Liver (tissue), 9 donors: ENCODE measurements around the gene KRTAP21-3. TPM values are rescaled to one million over a fixed set of nuclear protein-coding genes. Genes with fewer than 3 reads are reported as not detected.

Experiments
- DNase-seq: peaks from one replicate; pipeline ENCODE4 v3.0.0-alpha.2; 2017; ENCODE audit warnings: low spot score
- H3K27ac ChIP-seq, 2 donors: one replicate each; pipeline ENCODE4 v1.7.0; 2013; ENCODE audit warnings: inconsistent platforms in 2 of 2, low read length in 2 of 2, control low read depth in 1 of 2, low read depth in 1 of 2, mild to moderate bottlenecking in 1 of 2
- H3K27me3 ChIP-seq, 4 donors: one replicate each; pipeline versions ENCODE4 v1.6.1 to v1.7.0; 2013; ENCODE audit warnings: low read length in 3 of 4, inconsistent platforms in 1 of 4, mild to moderate bottlenecking in 1 of 4, moderate library complexity in 1 of 4; ENCODE audit not compliant: control insufficient read depth in 4 of 4, insufficient read depth in 4 of 4
- H3K36me3 ChIP-seq, 4 donors: one replicate each; pipeline versions ENCODE4 v1.6.1 to v1.7.0; 2013; ENCODE audit warnings: low read length in 3 of 4, mild to moderate bottlenecking in 3 of 4, low read depth in 1 of 4, moderate library complexity in 1 of 4; ENCODE audit not compliant: control insufficient read depth in 4 of 4, insufficient read depth in 3 of 4
- H3K4me1 ChIP-seq, 4 donors: one replicate each; pipeline versions ENCODE4 v1.6.1 to v1.7.0; 2013; ENCODE audit warnings: low read length in 3 of 4, mild to moderate bottlenecking in 3 of 4, moderate library complexity in 1 of 4; ENCODE audit not compliant: control insufficient read depth in 4 of 4, insufficient read depth in 4 of 4
- H3K4me3 ChIP-seq, 3 donors: one replicate each; pipeline versions ENCODE4 v1.6.1 to v1.7.0; 2013; ENCODE audit warnings: low read length in 3 of 3, control low read depth in 1 of 3, low read depth in 1 of 3, mild to moderate bottlenecking in 1 of 3
- H3K9ac ChIP-seq, 2 donors: one replicate each; pipeline ENCODE4 v1.7.0; 2013; ENCODE audit warnings: low read length in 2 of 2, mild to moderate bottlenecking in 2 of 2, moderate library complexity in 2 of 2, control low read depth in 1 of 2, low read depth in 1 of 2
- H3K9me3 ChIP-seq, 4 donors: one replicate each; pipeline versions ENCODE4 v1.6.1 to v1.7.0; 2013; ENCODE audit warnings: low read length in 3 of 4; ENCODE audit not compliant: control insufficient read depth in 4 of 4
- ATF3 ChIP-seq: IDR thresholded peaks from 2 replicates; pipeline ENCODE4 v1.6.1; 2016; ENCODE audit warnings: antibody characterized with exemption
- CTCF ChIP-seq: fragments of 150-350 bp; IDR thresholded peaks from 2 replicates; pipeline ENCODE4 v1.5.1; 2017; ENCODE audit warnings: improper control_type of control experiment, low read depth, low read length; ENCODE audit not compliant: missing input control
- EGR1 ChIP-seq, 2 donors: IDR thresholded peaks; 2 replicates each; pipeline ENCODE4 v1.6.1; 2016 to 2018; ENCODE audit warnings: antibody characterized with exemption in 2 of 2, low read depth in 2 of 2
- FOXA1 ChIP-seq: IDR thresholded peaks from 2 replicates; pipeline ENCODE4 v1.6.1; 2016; ENCODE audit warnings: antibody characterized with exemption
- FOXA2 ChIP-seq: IDR thresholded peaks from 2 replicates; pipeline ENCODE4 v1.6.1; 2016; ENCODE audit warnings: antibody characterized with exemption
- GABPA ChIP-seq, 2 donors: IDR thresholded peaks in 1 of 2; conservative IDR thresholded peaks in 1 of 2; 2 replicates each; pipeline ENCODE4 v1.6.1; 2016; ENCODE audit warnings: antibody characterized with exemption in 2 of 2, mild to moderate bottlenecking in 1 of 2, moderate library complexity in 1 of 2
- HNF4A ChIP-seq, 2 donors: conservative IDR thresholded peaks; 2 replicates each; pipeline ENCODE4 v1.6.1; 2016; ENCODE audit warnings: antibody characterized with exemption in 2 of 2, mild to moderate bottlenecking in 2 of 2
- HNF4G ChIP-seq: IDR thresholded peaks from 2 replicates; pipeline ENCODE4 v1.6.1; 2016; ENCODE audit warnings: antibody characterized with exemption
- JUND ChIP-seq, 2 donors: IDR thresholded peaks; 2 replicates each; pipeline ENCODE4 v1.6.1; 2016; ENCODE audit warnings: antibody characterized with exemption in 2 of 2
- NR2F2 ChIP-seq: IDR thresholded peaks from 2 replicates; pipeline ENCODE4 v1.6.1; 2016; ENCODE audit warnings: antibody characterized with exemption
- RAD21 ChIP-seq, 2 donors: IDR thresholded peaks; 2 replicates each; pipeline ENCODE4 v1.6.1; 2016; ENCODE audit warnings: antibody characterized with exemption in 2 of 2, mild to moderate bottlenecking in 2 of 2
- RXRA ChIP-seq, 2 donors: IDR thresholded peaks; 2 replicates each; pipeline ENCODE4 v1.6.1; 2017 to 2018; ENCODE audit warnings: antibody characterized with exemption in 2 of 2, mild to moderate bottlenecking in 1 of 2
- SP1 ChIP-seq: IDR thresholded peaks from 2 replicates; pipeline ENCODE4 v1.6.1; 2018; ENCODE audit warnings: antibody characterized with exemption, mild to moderate bottlenecking
- TAF1 ChIP-seq: conservative IDR thresholded peaks from 2 replicates; pipeline ENCODE4 v1.6.1; 2016; ENCODE audit warnings: antibody characterized with exemption, mild to moderate bottlenecking
- YY1 ChIP-seq: IDR thresholded peaks from 2 replicates; pipeline ENCODE4 v1.6.1; 2016; ENCODE audit warnings: antibody characterized with exemption, mild to moderate bottlenecking
- ZBTB33 ChIP-seq: IDR thresholded peaks from 2 replicates; pipeline ENCODE4 v1.6.1; 2016; ENCODE audit warnings: antibody characterized with exemption
- WGBS: extraction: QIAGEN DNeasy Blood & Tissue Kit; methylation state at CpG from one replicate; pipeline ENCODE4 v1.1.7; 2013; 5-methylcytosine and 5-hydroxymethylcytosine counted together
- polyA plus RNA-seq, 2 donors: library from polyadenylated mRNA; stranded (reverse) in 1 of 2; unstranded in 1 of 2; fragments of 200-250 nt in 1 of 2; fragments of >200 nt in 1 of 2; fragmentation: Nextera tagmentation in 1 of 2; extraction: Ambion mirVana in 1 of 2; gene quantifications; one replicate each; pipeline versions ENCODE4 v1.2.1 to v1.2.3, GENCODE V29; 2013 to 2015
- total RNA-seq, 2 donors: library from RNA; depleted of rRNA; stranded (reverse); fragments of >200 nt; gene quantifications; one replicate each; pipeline ENCODE4 v1.2.3, GENCODE V29; 2014
- TF ChIP-seq, protein P1 (sequence below): IDR thresholded peaks from 2 replicates; pipeline ENCODE4 v1.6.1; 2016; ENCODE audit warnings: antibody characterized with exemption
- TF ChIP-seq, protein P2 (sequence below): IDR thresholded peaks from 2 replicates; pipeline ENCODE4 v1.6.1; 2016; ENCODE audit warnings: antibody characterized with exemption, mild to moderate bottlenecking
- donor health status: healthy.
- donor health status: healthy.
- donor health status: healthy.
- donor health status: healthy.
- donor health status: healthy.

KRTAP21-3 gene
- total and polyA plus RNA-seq, 4 donors = not detected

DNA sequence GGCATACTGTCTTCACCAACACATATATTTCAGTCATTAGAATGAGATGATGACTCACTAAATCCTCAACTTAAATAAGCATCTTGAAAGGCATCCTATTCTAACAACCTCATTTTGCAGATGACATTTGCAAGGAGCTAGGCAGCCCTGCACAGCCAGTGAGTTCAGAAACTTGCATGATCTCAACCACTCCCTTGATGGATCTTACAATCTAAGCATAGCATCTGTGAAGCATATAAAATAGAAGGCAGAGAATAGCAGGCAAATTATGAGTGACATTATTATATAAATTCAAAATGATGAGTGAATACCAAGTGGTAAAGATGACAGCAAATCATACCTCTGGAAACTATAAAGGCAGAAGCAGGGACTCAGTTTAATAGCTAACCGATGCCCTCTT lies 44.3 kb downstream of the KRTAP21-3 start:
- TF ChIP-seq FOXA2 (no peak), EGR1 (IDR thresholded peaks at IDR 0.05; ENCODE audit: low read depth in 2 of 2) (no peak), GABPA (IDR thresholded peaks at IDR 0.05 in 1 of 2, conservative IDR thresholded peaks at IDR 0.05 in 1 of 2) (no peak), ATF3 (no peak), YY1 (no peak), CTCF (no peak), ZBTB33 (no peak)
- TF ChIP-seq, protein P1, sequence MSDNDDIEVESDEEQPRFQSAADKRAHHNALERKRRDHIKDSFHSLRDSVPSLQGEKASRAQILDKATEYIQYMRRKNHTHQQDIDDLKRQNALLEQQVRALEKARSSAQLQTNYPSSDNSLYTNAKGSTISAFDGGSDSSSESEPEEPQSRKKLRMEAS = no peak
- Histone ChIP-seq H3K4me1 (no peaks in the 10 kb centered on the region), H3K27me3 (no peaks in the 10 kb centered on the region), H3K9me3 (no peaks in the 10 kb centered on the region), H3K9ac (no peak overlapping the region), H3K36me3 (no peaks in the 10 kb centered on the region), H3K27ac (no peak overlapping the region), H3K4me3 (no peak overlapping the region)
- WGBS = 69% methylated on average over 1 of the region's 1 CpG
- DNase-seq = no peak

GRCh38 chr21:30672985-30673650 lies 45.5 kb downstream of the KRTAP21-3 start:
- Histone ChIP-seq H3K36me3 (no peaks in the 10 kb centered on the region), H3K4me1 (no peaks in the 10 kb centered on the region), H3K9me3 (no peaks in the 10 kb centered on the region), H3K9ac (no peak overlapping the region), H3K27ac (no peak overlapping the region), H3K27me3 (no peaks in the 10 kb centered on the region), H3K4me3 (no peak overlapping the region)
- TF ChIP-seq, protein P1 = no peak
- no peak for TF ChIP-seq RXRA (IDR thresholded peaks at IDR 0.05)
- no peak for TF ChIP-seq EGR1 (IDR thresholded peaks at IDR 0.05; ENCODE audit: low read depth in 2 of 2)
- TF ChIP-seq NR2F2 = no peak
- TF ChIP-seq TAF1 = no peak
- no peak for TF ChIP-seq HNF4A (conservative IDR thresholded peaks at IDR 0.05)
- no peak for TF ChIP-seq FOXA1
- TF ChIP-seq FOXA2 = no peak
- TF ChIP-seq YY1 = no peak
- TF ChIP-seq RAD21 (IDR thresholded peaks at IDR 0.05) = no peak
- TF ChIP-seq HNF4G = no peak
- no peak for TF ChIP-seq ZBTB33
- TF ChIP-seq ATF3 = no peak
- TF ChIP-seq, protein P2, sequence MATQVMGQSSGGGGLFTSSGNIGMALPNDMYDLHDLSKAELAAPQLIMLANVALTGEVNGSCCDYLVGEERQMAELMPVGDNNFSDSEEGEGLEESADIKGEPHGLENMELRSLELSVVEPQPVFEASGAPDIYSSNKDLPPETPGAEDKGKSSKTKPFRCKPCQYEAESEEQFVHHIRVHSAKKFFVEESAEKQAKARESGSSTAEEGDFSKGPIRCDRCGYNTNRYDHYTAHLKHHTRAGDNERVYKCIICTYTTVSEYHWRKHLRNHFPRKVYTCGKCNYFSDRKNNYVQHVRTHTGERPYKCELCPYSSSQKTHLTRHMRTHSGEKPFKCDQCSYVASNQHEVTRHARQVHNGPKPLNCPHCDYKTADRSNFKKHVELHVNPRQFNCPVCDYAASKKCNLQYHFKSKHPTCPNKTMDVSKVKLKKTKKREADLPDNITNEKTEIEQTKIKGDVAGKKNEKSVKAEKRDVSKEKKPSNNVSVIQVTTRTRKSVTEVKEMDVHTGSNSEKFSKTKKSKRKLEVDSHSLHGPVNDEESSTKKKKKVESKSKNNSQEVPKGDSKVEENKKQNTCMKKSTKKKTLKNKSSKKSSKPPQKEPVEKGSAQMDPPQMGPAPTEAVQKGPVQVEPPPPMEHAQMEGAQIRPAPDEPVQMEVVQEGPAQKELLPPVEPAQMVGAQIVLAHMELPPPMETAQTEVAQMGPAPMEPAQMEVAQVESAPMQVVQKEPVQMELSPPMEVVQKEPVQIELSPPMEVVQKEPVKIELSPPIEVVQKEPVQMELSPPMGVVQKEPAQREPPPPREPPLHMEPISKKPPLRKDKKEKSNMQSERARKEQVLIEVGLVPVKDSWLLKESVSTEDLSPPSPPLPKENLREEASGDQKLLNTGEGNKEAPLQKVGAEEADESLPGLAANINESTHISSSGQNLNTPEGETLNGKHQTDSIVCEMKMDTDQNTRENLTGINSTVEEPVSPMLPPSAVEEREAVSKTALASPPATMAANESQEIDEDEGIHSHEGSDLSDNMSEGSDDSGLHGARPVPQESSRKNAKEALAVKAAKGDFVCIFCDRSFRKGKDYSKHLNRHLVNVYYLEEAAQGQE = no peak
- TF ChIP-seq CTCF = no peak
- TF ChIP-seq SP1 = no peak
- TF ChIP-seq JUND (IDR thresholded peaks at IDR 0.05) = no peak
- TF ChIP-seq GABPA (IDR thresholded peaks at IDR 0.05 in 1 of 2, conservative IDR thresholded peaks at IDR 0.05 in 1 of 2) = no peak
- no peak for DNase-seq
- 71% methylated on average over 2 of the region's 2 CpGs for WGBS
